ENCODE data around the gene PROS1.

The PROS1 gene

GRCh38 chr3:93973131-93974126, at the start of gene PROS1:
Gene PROS1 (minus strand): TSS chr3:93973896. CDS start chr3:93973749, 147 bp downstream.
- DNase-seq (ENCODE audit: low read depth, low spot score): peak; percentile 94

- DNase-seq (ENCODE audit: low read depth, low spot score): no peak
Observed at GRCh38 chr3:94020293-94020692, 46.6 kb upstream of the PROS1 start.

- no peak for DNase-seq (ENCODE audit: low read depth, low spot score)
Observed at GRCh38 chr3:94019659-94020058, 46.0 kb upstream of the PROS1 start.

- DNase-seq (ENCODE audit: low read depth, low spot score): no peak
Observed at GRCh38 chr3:94015025-94015424, 41.3 kb upstream of the PROS1 start.

GRCh38 chr3:94012185-94012584, 38.5 kb upstream of the PROS1 start:
- DNase-seq (ENCODE audit: low read depth, low spot score): no peak

- DNase-seq (ENCODE audit: low read depth, low spot score): no peak
Observed at GRCh38 chr3:94011233-94011711, 37.6 kb upstream of the PROS1 start.

GRCh38 chr3:94009608-94010007, 35.9 kb upstream of the PROS1 start:
- DNase-seq (ENCODE audit: low read depth, low spot score): no peak

GRCh38 chr3:94008253-94008652, 34.6 kb upstream of the PROS1 start:
- DNase-seq (ENCODE audit: low read depth, low spot score): no peak

- DNase-seq (ENCODE audit: low read depth, low spot score): no peak
Observed at GRCh38 chr3:94004301-94004910, 30.7 kb upstream of the PROS1 start.

- DNase-seq (ENCODE audit: low read depth, low spot score): peak; percentile 21
Observed at GRCh38 chr3:94001827-94002495, 28.3 kb upstream of the PROS1 start.

GRCh38 chr3:94001191-94001590, 27.5 kb upstream of the PROS1 start:
- no peak for DNase-seq (ENCODE audit: low read depth, low spot score)

- no peak for DNase-seq (ENCODE audit: low read depth, low spot score)
Observed at GRCh38 chr3:93994056-93994455, 20.4 kb upstream of the PROS1 start.

- DNase-seq (ENCODE audit: low read depth, low spot score): no peak
Observed at GRCh38 chr3:93992207-93992606, 18.5 kb upstream of the PROS1 start.

- DNase-seq (ENCODE audit: low read depth, low spot score): no peak
Observed at GRCh38 chr3:93991631-93992030, 17.9 kb upstream of the PROS1 start.

GRCh38 chr3:93989241-93989640, 15.5 kb upstream of the PROS1 start:
- no peak for DNase-seq (ENCODE audit: low read depth, low spot score)

- no peak for DNase-seq (ENCODE audit: low read depth, low spot score)
Observed at GRCh38 chr3:93988764-93989163, 15.1 kb upstream of the PROS1 start.

GRCh38 chr3:93988283-93988682, 14.6 kb upstream of the PROS1 start:
- no peak for DNase-seq (ENCODE audit: low read depth, low spot score)

- no peak for DNase-seq (ENCODE audit: low read depth, low spot score)
Observed at GRCh38 chr3:93984618-93985017, 10.9 kb upstream of the PROS1 start.

- no peak for DNase-seq (ENCODE audit: low read depth, low spot score)
Observed at GRCh38 chr3:93983408-93983807, 9.7 kb upstream of the PROS1 start.

- no peak for DNase-seq (ENCODE audit: low read depth, low spot score)
Observed at GRCh38 chr3:93981649-93982048, 8.0 kb upstream of the PROS1 start.

GRCh38 chr3:93979850-93980676, 6.4 kb upstream of the PROS1 start, which contains the start of gene ARL13B:
Gene ARL13B (plus strand): TSS chr3:93980155. CDS start chr3:93980424, 269 bp downstream.
- DNase-seq (ENCODE audit: low read depth, low spot score): peak; percentile 99

Measured in ELF-1 (cell line).